GM18867 (cell line): ENCODE data around the gene ERMP1.
"Not testable (repeated sequence)": the region's sequence is repeated elsewhere in the genome, so short reads cannot be mapped to it uniquely, and the experiment has no call there.

ENCODE experiments used
- ATAC-seq: cut with Tn5 transposase; IDR thresholded peaks from one replicate; pipeline ENCODE4 v1.9.1; 2021; ENCODE audit warnings: mild to moderate bottlenecking, moderate library complexity; ENCODE audit not compliant: unreplicated experiment

ERMP1 gene

DNA sequence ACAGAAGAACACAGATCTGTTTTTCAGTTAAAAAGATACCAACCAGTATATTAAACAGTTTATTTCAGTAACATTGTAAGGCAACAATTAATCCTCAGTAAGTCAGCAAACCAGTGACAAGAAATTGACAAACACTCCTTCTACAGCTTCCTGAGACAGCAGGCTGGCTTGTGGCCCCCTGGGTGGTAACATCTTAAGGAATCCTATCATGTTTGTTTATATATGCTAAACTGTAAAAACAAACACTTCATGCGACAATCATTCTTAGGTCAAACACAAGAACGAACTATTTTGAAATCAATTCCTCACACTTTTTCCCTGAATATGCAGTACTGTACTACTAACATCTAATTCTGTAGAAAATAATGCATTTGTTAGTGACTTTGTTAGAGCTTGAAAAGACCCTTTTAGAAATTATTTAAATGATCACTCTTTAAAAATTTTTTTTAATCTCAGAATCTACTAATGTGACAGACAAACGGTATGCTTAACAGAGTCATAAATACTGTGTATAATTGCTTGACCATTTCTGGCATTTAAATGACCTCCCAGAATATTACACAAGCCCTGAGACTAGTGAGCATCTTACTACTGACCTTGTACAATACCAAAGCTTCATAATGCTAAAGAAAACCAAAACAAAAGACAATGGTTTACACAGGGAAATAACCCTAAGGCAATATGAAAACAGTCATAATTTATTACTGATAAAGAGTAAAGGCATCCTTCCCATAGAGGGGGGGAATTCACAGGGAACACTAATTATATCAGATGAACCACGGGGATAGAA lies 48.2 kb downstream of the ERMP1 start:
- ATAC-seq, result no peak

DNA sequence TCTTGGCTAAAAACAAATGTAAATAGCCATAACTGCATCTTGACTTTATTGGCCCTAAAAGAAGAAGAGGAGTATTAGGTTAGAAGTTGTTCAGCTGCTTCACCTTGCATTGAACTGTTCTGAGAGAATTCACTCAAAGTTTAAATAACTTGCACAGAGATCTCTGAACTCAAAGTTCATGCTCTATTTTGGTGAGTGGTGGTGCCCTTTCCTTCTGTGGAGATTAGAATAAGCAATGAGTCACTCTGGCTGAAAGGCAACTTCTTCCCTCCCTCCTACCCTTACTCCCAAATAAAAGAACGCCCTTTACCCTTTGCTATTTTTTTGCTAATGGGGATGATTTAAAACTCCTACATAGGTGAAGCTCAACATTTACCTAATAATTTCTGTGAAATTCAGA lies 48.9 kb downstream of the ERMP1 start:
- ATAC-seq, result no peak

GRCh38 chr9:5783420-5783819 lies 49.5 kb downstream of the ERMP1 start:
- ATAC-seq, result not testable (repeated sequence)

DNA sequence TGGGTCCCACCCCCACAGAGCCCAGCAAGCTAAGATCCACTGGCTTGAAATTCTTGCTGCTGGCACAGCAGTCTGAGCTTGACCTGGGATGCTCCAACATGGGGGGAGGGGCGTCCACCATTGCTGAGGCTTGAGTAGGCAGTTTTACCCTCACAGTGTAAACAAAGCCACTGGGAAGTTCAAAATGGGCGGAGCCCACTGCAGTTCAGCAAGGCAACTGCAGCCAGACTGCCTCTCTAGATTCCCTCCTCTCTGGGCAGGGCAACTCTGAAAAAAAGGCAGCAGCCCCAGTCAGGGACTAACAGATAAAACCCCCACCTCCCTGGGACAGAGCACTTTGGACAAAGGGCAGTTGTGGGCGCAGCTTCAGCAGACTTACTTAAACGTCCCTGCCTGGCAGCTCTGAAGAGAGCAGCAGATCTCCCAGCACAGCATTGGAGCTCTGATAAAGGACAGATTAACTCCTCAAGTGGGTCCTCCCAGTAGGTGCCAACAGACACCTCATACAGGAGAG lies 53.2 kb downstream of the ERMP1 start:
- ATAC-seq, result not testable (repeated sequence)

DNA sequence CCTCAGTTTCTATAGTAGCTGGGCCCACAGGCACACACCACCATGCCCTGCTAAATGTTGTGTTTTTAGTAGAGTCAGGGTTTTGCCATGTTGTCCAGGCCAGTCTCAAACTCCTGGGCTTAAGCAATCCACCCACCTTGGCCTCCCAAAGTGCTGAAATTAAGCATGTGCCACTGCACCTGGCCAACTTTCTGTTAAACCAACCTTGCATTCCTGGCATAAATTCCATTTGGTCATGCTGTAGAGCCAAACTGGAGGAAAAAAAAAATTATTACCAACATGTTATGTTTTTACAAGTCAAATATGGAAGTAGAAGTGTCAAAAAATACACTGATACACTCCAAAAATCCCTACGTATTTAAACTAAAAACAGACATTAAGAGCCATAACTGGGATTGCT lies 54.1 kb downstream of the ERMP1 start:
- no peak for ATAC-seq

GRCh38 chr9:5773324-5773999 lies 59.5 kb downstream of the ERMP1 start:
- ATAC-seq, result no peak

- ATAC-seq, result peak; percentile 76
Measured at GRCh38 chr9:5767968-5768932, 64.7 kb downstream of the ERMP1 start.

DNA sequence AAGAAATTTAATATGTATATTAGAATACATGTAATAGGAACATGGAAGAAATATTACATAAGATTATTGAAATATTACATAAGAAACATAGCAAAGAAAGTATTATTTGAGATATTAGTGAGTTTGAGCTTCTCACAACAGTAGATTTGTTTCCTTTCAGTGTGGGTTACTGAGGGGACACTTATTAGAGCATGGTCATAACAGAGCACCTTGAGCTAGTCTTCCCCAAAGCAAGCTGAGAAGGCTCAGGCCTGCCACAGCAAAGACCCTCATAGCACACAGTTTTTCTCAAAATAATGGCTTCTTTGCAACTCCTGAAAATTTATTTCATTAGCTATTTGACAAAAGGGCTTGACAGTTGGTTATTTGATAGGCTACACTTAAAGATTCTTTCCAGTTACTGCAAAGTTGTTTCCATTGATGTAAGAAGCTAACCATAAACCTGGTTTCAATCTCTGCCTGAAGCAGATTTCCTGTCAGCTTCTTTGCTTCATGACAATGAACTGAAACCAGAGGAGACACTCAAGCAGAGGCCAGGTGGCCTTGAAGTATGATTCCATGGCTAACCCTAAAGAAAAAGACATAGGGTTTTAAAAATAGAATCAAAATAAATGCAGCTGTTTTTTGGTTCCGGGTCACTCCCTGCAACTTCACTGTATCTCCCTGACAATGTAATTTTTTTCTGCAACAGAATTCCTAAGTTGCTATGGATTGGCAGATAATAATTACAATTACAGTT lies 68.6 kb downstream of the ERMP1 start:
- peak; percentile 77 for ATAC-seq

GRCh38 chr9:5762421-5762820 lies 70.5 kb downstream of the ERMP1 start:
- ATAC-seq, result no peak

GRCh38 chr9:5760338-5760737 lies 72.6 kb downstream of the ERMP1 start:
- no peak for ATAC-seq

- ATAC-seq, result no peak
Measured at GRCh38 chr9:5756633-5757032, 76.3 kb downstream of the ERMP1 start.

DNA sequence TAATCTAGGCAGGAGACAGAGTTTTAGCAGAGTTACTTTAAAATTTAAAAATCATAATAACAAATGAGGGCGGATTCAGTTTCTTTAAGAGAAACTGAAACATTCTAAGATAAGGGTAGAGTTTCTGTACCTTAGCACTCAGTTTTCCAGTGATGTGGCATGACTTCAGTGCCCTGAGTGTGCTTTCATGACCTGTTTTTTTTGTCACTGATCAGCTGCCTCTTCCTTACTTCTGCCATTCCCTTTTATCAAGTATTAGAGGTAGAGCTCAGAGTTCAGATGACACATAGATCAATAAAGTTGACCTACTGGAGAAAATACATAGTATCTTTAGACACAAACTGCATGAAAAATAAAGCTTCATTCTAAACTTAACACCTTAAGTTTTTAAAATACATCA lies 82.3 kb downstream of the ERMP1 start:
- ATAC-seq, result no peak

- no peak for ATAC-seq
Measured at GRCh38 chr9:5749306-5749705, 83.6 kb downstream of the ERMP1 start.

GRCh38 chr9:5748438-5748837 lies 84.5 kb downstream of the ERMP1 start:
- no peak for ATAC-seq

DNA sequence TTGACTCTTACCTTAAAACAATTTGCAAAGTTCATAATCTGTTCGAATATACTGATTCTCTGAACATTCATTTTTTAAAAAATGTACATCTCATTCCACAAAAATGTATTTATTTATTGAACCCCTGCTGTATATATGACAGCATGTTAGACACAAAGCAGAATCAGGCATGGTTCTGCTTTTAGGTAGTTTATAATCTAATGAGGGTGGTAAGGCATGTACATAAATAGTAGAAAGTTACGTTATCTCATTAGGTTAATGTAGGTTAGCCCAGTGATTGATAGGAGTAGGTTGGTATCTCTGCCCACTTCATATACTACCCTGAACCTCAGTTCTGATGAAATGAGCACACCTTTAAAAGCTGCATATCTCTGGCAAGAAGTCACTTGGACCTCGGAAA lies 89.8 kb downstream of the ERMP1 start:
- ATAC-seq, result no peak

GRCh38 chr9:5736563-5737346 lies 96.2 kb downstream of the ERMP1 start:
- ATAC-seq, result no peak

- ATAC-seq, result no peak
Measured at GRCh38 chr9:5735072-5735471, 97.8 kb downstream of the ERMP1 start.
